Upper lobe of left lung (tissue), 6 donors: ENCODE data around the gene ARHGEF26. TPM values are rescaled to one million over a fixed set of nuclear protein-coding genes. Genes with fewer than 3 reads are reported as not detected.

Experiments used
- ATAC-seq, 2 donors: fragments of 200-7000 bp; cut with Tn5 transposase; one replicate each; pipeline ENCODE4 v1.9.1; 2022; ENCODE audit warnings: mild to moderate bottlenecking in 2 of 2, moderate library complexity in 2 of 2; ENCODE audit not compliant: low FRiP score in 2 of 2
- DNase-seq, 2 donors: peaks; one replicate each; pipeline ENCODE4 v3.0.0-alpha.2; 2019 to 2020
- H3K27ac ChIP-seq, 4 donors: fragments of 200-600 bp; sonication (generic); one replicate each; pipeline ENCODE4 v1.5.1; 2016 to 2019
- H3K27me3 ChIP-seq, 4 donors: fragments of 200-600 bp; sonication (generic); one replicate each; pipeline ENCODE4 v1.5.1; 2017 to 2019
- H3K36me3 ChIP-seq, 4 donors: fragments of 200-600 bp; sonication (generic); one replicate each; pipeline ENCODE4 v1.5.1; 2016 to 2019
- H3K4me1 ChIP-seq, 4 donors: fragments of 200-600 bp; sonication (generic); one replicate each; pipeline ENCODE4 v1.5.1; 2018 to 2019
- H3K4me3 ChIP-seq, 4 donors: fragments of 200-600 bp; sonication (generic); one replicate each; pipeline ENCODE4 v1.5.1; 2017 to 2019; ENCODE audit warnings: mild to moderate bottlenecking in 2 of 4, moderate library complexity in 1 of 4
- H3K9me3 ChIP-seq, 4 donors: fragments of 200-600 bp; sonication (generic); one replicate each; pipeline ENCODE4 v1.5.1; 2018 to 2019
- EP300 ChIP-seq, 4 donors: sonication (generic); formaldehyde crosslinking; IDR thresholded peaks; one replicate each; pipeline ENCODE4 v1.5.1; 2017; ENCODE audit warnings: antibody characterized with exemption in 4 of 4, control low read depth in 2 of 4
- POLR2A ChIP-seq, 4 donors: fragments of 450-650 bp; IDR thresholded peaks; one replicate each; pipeline ENCODE4 v1.5.1; 2016 to 2017; ENCODE audit warnings: antibody characterized with exemption in 4 of 4, mild to moderate bottlenecking in 2 of 4
- POLR2AphosphoS5 ChIP-seq, 2 donors: sonication (generic); formaldehyde crosslinking; IDR thresholded peaks; one replicate each; pipeline ENCODE4 v1.5.1; 2017; ENCODE audit warnings: antibody characterized with exemption in 2 of 2
- WGBS, 2 donors: methylation state at CpG; one replicate each; pipeline ENCODE4 v1.1.5; 2017 to 2018; 5-methylcytosine and 5-hydroxymethylcytosine counted together
- total RNA-seq, 6 donors: library from RNA; depleted of rRNA in 4 of 6; stranded (reverse); fragments of >200 nt in 4 of 6; gene quantifications; one replicate each; pipeline versions ENCODE4 v1.1.0 to v1.2.1, GENCODE V29; 2016 to 2021
- TF ChIP-seq, protein P1 (sequence below), 6 experiments: fragments of 450-650 bp in 4 of 6; fragments of 200-600 bp in 2 of 6; sonication (generic) in 2 of 6; IDR thresholded peaks; one replicate each; pipeline ENCODE4 v1.5.1; 2016 to 2019; ENCODE audit warnings: antibody characterized with exemption in 6 of 6
- donor health status: DM: no; HTN: no; CAD: no; lungs with moderate emphysema.
- donor health status: DM: no; HTN: yes; CAD: no; lungs with severe emphysema.

Gene ARHGEF26, protein sequence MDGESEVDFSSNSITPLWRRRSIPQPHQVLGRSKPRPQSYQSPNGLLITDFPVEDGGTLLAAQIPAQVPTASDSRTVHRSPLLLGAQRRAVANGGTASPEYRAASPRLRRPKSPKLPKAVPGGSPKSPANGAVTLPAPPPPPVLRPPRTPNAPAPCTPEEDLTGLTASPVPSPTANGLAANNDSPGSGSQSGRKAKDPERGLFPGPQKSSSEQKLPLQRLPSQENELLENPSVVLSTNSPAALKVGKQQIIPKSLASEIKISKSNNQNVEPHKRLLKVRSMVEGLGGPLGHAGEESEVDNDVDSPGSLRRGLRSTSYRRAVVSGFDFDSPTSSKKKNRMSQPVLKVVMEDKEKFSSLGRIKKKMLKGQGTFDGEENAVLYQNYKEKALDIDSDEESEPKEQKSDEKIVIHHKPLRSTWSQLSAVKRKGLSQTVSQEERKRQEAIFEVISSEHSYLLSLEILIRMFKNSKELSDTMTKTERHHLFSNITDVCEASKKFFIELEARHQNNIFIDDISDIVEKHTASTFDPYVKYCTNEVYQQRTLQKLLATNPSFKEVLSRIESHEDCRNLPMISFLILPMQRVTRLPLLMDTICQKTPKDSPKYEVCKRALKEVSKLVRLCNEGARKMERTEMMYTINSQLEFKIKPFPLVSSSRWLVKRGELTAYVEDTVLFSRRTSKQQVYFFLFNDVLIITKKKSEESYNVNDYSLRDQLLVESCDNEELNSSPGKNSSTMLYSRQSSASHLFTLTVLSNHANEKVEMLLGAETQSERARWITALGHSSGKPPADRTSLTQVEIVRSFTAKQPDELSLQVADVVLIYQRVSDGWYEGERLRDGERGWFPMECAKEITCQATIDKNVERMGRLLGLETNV
- 100 to 1,000 TPM in 3 of 6 donors, 10 to 100 TPM in 3; 49.3 to 110 (median 90.9) TPM for total RNA-seq

DNA sequence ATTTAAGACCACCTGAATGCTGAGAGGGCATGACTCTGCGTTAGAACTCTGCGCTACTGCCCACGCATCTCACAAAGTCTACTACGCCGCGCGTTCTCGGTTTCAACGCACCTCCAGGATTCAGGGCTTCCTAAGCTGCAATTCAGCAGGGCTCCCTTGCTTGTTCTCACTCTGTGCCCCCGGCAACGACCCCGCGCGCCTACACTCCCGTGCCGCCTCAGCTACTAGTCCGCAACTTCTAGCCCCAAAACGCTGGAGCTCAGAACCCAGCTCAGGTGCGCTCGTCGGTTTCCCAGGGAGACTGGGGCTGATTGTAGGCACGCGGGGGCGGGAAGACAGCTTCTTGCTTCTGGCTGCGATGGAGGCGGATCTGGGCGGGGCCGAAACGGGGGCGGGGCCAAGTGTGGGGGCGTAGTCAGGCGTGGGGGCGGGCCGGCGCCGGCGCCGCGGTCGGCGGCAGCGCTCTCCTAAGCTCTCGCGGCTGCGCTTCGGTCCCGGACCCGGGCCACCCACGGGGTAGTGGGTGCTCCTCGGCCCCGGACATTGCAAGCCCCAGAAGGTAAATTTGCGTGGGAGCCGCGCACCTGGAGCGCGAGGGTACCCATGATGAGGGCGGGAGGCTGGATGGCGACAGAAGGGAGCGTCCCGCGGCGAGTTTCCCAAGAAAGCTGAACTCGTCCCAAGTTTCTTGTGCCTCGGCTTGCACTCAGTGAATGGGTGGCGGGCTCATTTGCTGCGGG, at the start of gene ARHGEF26:
Gene ARHGEF26 (plus strand): TSS at position 430 of the 740 bp plus-strand sequence. CDS start 603 bp downstream, outside the sequence.
- Histone ChIP-seq H3K36me3 (no peaks in the 10 kb centered on the region), H3K27me3 (peaks cover 0 to 6% (median 0%) of the 10 kb centered on the region in 4 donors), H3K4me3 (peak within 1 kb of the TSS; percentile 45 to 88 (median 76)), H3K27ac (peak within 1 kb of the TSS; percentile 66 to 82 (median 76)), H3K9me3 (no peaks in the 10 kb centered on the region), H3K4me1 (peaks cover 5 to 29% (median 11%) of the 10 kb centered on the region in 4 donors)
- peak in 2 of 4 donors; percentile 39 to 69 for TF ChIP-seq POLR2A (IDR thresholded peaks at IDR 0.05)
- TF ChIP-seq EP300 (IDR thresholded peaks at IDR 0.05), result no peak
- peak in 1 of 2 donors; percentile 73 for TF ChIP-seq POLR2AphosphoS5 (IDR thresholded peaks at IDR 0.05)
- ATAC-seq (peak; percentile 95 to 97), DNase-seq (peak; percentile 90 to 98)
- 0% methylated on average over 31 to 36 of the region's 66 CpGs for WGBS, 2 donors

DNA sequence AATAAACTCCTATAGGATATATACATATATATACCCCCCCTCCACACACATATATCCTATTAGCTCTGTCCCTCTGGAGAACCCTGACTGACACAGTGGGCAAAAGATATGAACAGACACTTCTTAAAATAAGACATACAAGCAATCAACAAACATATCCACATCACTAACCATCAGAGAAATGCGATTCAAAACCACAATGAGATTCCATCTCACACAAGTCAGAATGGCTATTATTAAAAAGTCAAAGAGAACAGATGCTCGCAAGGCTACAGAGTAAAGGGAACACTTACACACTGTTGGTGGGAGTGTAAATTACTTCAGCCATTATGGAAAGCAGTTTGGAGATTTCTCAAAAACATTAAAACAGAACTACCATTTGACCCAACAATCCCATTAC, 46.2 kb upstream of the ARHGEF26 start:
- WGBS, 2 donors, result 91 to 96% methylated on average over 2 of the region's 2 CpGs
- no peak for ATAC-seq
- no peak for TF ChIP-seq POLR2AphosphoS5 (IDR thresholded peaks at IDR 0.05)
- TF ChIP-seq, protein P1, sequence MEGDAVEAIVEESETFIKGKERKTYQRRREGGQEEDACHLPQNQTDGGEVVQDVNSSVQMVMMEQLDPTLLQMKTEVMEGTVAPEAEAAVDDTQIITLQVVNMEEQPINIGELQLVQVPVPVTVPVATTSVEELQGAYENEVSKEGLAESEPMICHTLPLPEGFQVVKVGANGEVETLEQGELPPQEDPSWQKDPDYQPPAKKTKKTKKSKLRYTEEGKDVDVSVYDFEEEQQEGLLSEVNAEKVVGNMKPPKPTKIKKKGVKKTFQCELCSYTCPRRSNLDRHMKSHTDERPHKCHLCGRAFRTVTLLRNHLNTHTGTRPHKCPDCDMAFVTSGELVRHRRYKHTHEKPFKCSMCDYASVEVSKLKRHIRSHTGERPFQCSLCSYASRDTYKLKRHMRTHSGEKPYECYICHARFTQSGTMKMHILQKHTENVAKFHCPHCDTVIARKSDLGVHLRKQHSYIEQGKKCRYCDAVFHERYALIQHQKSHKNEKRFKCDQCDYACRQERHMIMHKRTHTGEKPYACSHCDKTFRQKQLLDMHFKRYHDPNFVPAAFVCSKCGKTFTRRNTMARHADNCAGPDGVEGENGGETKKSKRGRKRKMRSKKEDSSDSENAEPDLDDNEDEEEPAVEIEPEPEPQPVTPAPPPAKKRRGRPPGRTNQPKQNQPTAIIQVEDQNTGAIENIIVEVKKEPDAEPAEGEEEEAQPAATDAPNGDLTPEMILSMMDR (IDR thresholded peaks at IDR 0.05), result no peak
- no peak for TF ChIP-seq POLR2A (IDR thresholded peaks at IDR 0.05)
- no peak for TF ChIP-seq EP300 (IDR thresholded peaks at IDR 0.05)

DNA sequence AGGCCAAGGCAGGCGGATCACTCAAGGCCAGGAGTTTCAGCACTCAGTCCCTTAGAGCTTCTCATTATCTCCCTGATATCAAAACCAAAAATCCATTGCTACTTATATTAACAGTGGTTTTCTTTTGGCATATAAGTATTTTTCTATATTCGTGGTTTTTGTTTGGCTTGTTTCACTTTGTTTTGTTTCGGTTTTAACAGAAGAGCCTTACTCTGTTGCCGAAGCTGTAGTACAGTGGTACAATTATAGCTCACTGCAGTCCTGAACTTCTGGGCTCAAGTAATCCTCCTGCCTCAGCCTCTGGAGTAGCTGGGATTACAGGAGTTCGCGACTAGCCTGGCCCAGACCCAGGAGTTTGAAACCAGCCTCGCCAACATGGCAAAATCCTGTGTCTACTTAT, 42.5 kb upstream of the ARHGEF26 start:
- TF ChIP-seq POLR2AphosphoS5 (IDR thresholded peaks at IDR 0.05) (no peak), POLR2A (IDR thresholded peaks at IDR 0.05) (no peak), EP300 (IDR thresholded peaks at IDR 0.05) (no peak)
- TF ChIP-seq, protein P1 (IDR thresholded peaks at IDR 0.05), result no peak
- no peaks in the 10 kb centered on the region for H3K4me1 ChIP-seq
- DNase-seq (no peak), ATAC-seq (no peak)
- H3K27me3 ChIP-seq, result no peaks in the 10 kb centered on the region
- H3K4me3 ChIP-seq, result no peak overlapping the region
- 77 to 79% methylated on average over 7 of the region's 7 CpGs for WGBS, 2 donors
- H3K27ac ChIP-seq, result no peak overlapping the region
- H3K9me3 ChIP-seq, result peaks cover 0 to 3% (median 0%) of the 10 kb centered on the region in 4 donors
- H3K36me3 ChIP-seq, result no peaks in the 10 kb centered on the region

More for the DNA sequence above, 46.2 kb upstream of the ARHGEF26 start:
- Histone ChIP-seq H3K4me3 (no peak overlapping the region), H3K36me3 (no peaks in the 10 kb centered on the region), H3K27ac (no peak overlapping the region), H3K9me3 (peaks cover 0 to 5% (median 0%) of the 10 kb centered on the region in 4 donors), H3K27me3 (no peaks in the 10 kb centered on the region), H3K4me1 (no peaks in the 10 kb centered on the region)
- no peak for DNase-seq

DNA sequence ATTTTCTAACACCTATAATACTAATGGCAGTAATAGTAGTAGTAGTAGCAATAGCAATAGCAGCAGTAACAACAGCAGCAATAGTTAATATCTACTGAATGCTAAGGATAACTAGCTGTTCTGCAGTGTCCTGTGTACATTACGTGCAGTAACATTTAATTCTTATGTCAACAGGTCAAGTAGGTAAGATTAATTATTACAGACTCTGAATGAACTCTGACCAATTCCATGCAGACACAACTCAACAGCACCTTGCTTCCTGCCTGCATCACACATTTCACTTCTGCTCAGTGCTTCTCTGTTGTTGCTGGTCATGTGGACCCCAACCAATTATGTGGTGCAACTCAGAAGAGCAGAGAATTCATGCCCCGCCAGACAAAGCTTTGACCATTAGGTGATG, 39.9 kb upstream of the ARHGEF26 start:
- TF ChIP-seq POLR2A (IDR thresholded peaks at IDR 0.05), result no peak
- TF ChIP-seq, protein P1 (IDR thresholded peaks at IDR 0.05), result no peak
- no peak for TF ChIP-seq EP300 (IDR thresholded peaks at IDR 0.05)
- TF ChIP-seq POLR2AphosphoS5 (IDR thresholded peaks at IDR 0.05), result no peak
- H3K36me3 ChIP-seq, result no peaks in the 10 kb centered on the region
- no peak overlapping the region for H3K27ac ChIP-seq
- DNase-seq (no peak), ATAC-seq (no peak)
- H3K4me1 ChIP-seq, result no peaks in the 10 kb centered on the region
- 42 to 67% methylated on average over 2 of the region's 2 CpGs for WGBS, 2 donors
- H3K27me3 ChIP-seq, result no peaks in the 10 kb centered on the region
- H3K9me3 ChIP-seq, result no peaks in the 10 kb centered on the region
- no peak overlapping the region for H3K4me3 ChIP-seq
